PC-9 (cell line): ENCODE measurements around the gene TEX38. TPM values are rescaled to one million over a fixed set of nuclear protein-coding genes. Genes with fewer than 3 reads are reported as not detected.

Source experiments
- BruUV-seq: library from RNA; stranded (reverse); fragments of 400-500 nt; replicated peaks from 2 replicates; lab custom pipeline; 2021; lab: Mats Ljungman, UMichigan
- CTCF ChIA-PET: fragments of 300-600 bp; sonication (Branson Sonifier 250); formaldehyde crosslinking; loops from one replicate; lab custom pipeline; 2022; ENCODE audit warnings: antibody characterized with exemption; lab: Charles Lee
- POLR2A ChIA-PET: fragments of 300-600 bp; sonication (Branson Sonifier 250); formaldehyde crosslinking; loops from one replicate; lab custom pipeline; 2022; ENCODE audit warnings: antibody characterized with exemption; ENCODE audit not compliant: unreplicated experiment; lab: Charles Lee
- DNase-seq, 2 experiments: peaks; one replicate each; pipeline versions ENCODE4 v3.0.0 to v3.0.0-alpha.2; 2015 to 2022; ENCODE audit warnings: mixed read lengths in 1 of 2
- H2AFZ ChIP-seq: fragments of 200-600 bp; sonication (generic); 2 replicates; pipeline ENCODE4 v1.8.1; 2017; ENCODE audit warnings: antibody characterized with exemption
- H3F3A ChIP-seq: fragments of 200-600 bp; sonication (generic); 2 replicates; pipeline ENCODE4 v1.8.1; 2017; ENCODE audit warnings: antibody characterized with exemption, mild to moderate bottlenecking, low read depth; ENCODE audit not compliant: insufficient read depth
- H3K27ac ChIP-seq: fragments of 200-600 bp; sonication (generic); 2 replicates; pipeline ENCODE4 v1.6.1; 2016; ENCODE audit warnings: mixed run types
- H3K27me3 ChIP-seq: fragments of 200-600 bp; sonication (generic); 2 replicates; pipeline ENCODE4 v1.6.1; 2016; ENCODE audit warnings: low read depth, mixed run types; ENCODE audit not compliant: insufficient read depth
- H3K36me3 ChIP-seq: fragments of 200-600 bp; sonication (generic); 2 replicates; pipeline ENCODE4 v1.6.1; 2016; ENCODE audit warnings: low read depth, mixed run types
- H3K4me1 ChIP-seq: fragments of 200-600 bp; sonication (generic); replicated peaks from 2 replicates; pipeline ENCODE4 v1.6.1; 2016; ENCODE audit warnings: mixed run types; ENCODE audit not compliant: insufficient read depth
- H3K4me2 ChIP-seq: fragments of 200-600 bp; sonication (generic); 2 replicates; pipeline ENCODE4 v1.6.1; 2017; ENCODE audit warnings: mixed run types
- H3K4me3 ChIP-seq: fragments of 200-600 bp; sonication (generic); 2 replicates; pipeline ENCODE4 v1.6.1; 2016; ENCODE audit warnings: mixed run types
- H3K79me2 ChIP-seq: fragments of 200-600 bp; sonication (generic); 2 replicates; pipeline ENCODE4 v1.6.1; 2017; ENCODE audit warnings: low read depth, mixed run types
- H3K9me2 ChIP-seq: fragments of 200-600 bp; sonication (generic); 2 replicates; pipeline ENCODE4 v1.8.1; 2017; ENCODE audit warnings: mild to moderate bottlenecking; ENCODE audit not compliant: insufficient read depth
- H3K9me3 ChIP-seq: fragments of 200-600 bp; sonication (generic); 2 replicates; pipeline ENCODE4 v1.8.1; 2016; ENCODE audit warnings: low read depth; ENCODE audit not compliant: insufficient read depth
- H4K20me1 ChIP-seq: fragments of 200-600 bp; sonication (generic); 2 replicates; pipeline ENCODE4 v1.8.1; 2017; ENCODE audit not compliant: insufficient read depth
- CTCF ChIP-seq: fragments of 200-600 bp; sonication (generic); conservative IDR thresholded peaks from 2 replicates; pipeline ENCODE4 v1.6.1; 2017; ENCODE audit warnings: mixed run types, antibody characterized with exemption, mild to moderate bottlenecking, moderate library complexity
- EZH2 ChIP-seq: fragments of 200-600 bp; sonication (generic); IDR thresholded peaks from 2 replicates; pipeline ENCODE4 v1.8.0; 2017; ENCODE audit warnings: antibody characterized with exemption, low read depth
- intact Hi-C: fragments of 100-400 bp; cut with micrococcal nuclease; formaldehyde crosslinking; loops from one replicate; pipeline ENCODE4 v1.10.0; 2022; ENCODE audit not compliant: unreplicated experiment
- total RNA-seq: library from RNA; stranded (reverse); gene quantifications from 2 replicates; pipeline ENCODE4 v1.2.3, GENCODE V29; 2021

TEX38 gene
- total RNA-seq, 1 experiment from 2014 or later: not detected

GRCh38 chr1:46667782-46668760 is 3.6 kb upstream of the TEX38 start, which contains the start of gene ATPAF1:
Gene ATPAF1 (minus strand): TSS chr1:46668364. CDS start chr1:46668322, 42 bp downstream.
- no peaks in the 10 kb centered on the region for H3K27me3 ChIP-seq
- peak within 1 kb of the TSS; percentile 80 for H2AFZ ChIP-seq
- BruUV-seq: no TSS peak
- H3K4me1 ChIP-seq: peaks cover 10% of the 10 kb centered on the region; the same call in 1 of the 2 replicates
- no peaks in the 10 kb centered on the region for H3K9me2 ChIP-seq
- DNase-seq: peak in 1 of 2 experiments; percentile 60
- POLR2A ChIA-PET: interaction anchor here (0.6 kb wide), 3 partner anchors 11 to 365 kb away, joined by 3 to 10 read pairs (median 6); no protein-coding TSS in a partner anchor
- H3F3A ChIP-seq: peaks cover 12% of the 10 kb centered on the region
- intact Hi-C loops: loop anchor here (5.0 kb wide), 1 partner anchor 66 kb away; the partner anchor contains the start of gene MKNK1
- no peaks in the 10 kb centered on the region for H3K36me3 ChIP-seq
- no peak for TF ChIP-seq CTCF
- no peak for TF ChIP-seq EZH2
- CTCF ChIA-PET: interaction anchor here (0.6 to 1.2 kb wide), 3 partner anchors 25 to 137 kb away, joined by 4 to 14 read pairs (median 9); no protein-coding TSS in a partner anchor
- H4K20me1 ChIP-seq: no peaks in the 10 kb centered on the region
- H3K79me2 ChIP-seq: peaks cover 20% of the 10 kb centered on the region
- H3K4me2 ChIP-seq: peak within 1 kb of the TSS; percentile 82
- H3K9me3 ChIP-seq: no peaks in the 10 kb centered on the region
- no peak within 1 kb of the TSS for H3K27ac ChIP-seq
- peak within 1 kb of the TSS; percentile 69 for H3K4me3 ChIP-seq

GRCh38 chr1:46670134-46670533 is 1.5 kb upstream of the TEX38 start:
- no peak overlapping the region for H3K27ac ChIP-seq
- no peak overlapping the region for H3K4me2 ChIP-seq
- H3K4me1 ChIP-seq: peaks cover 10% of the 10 kb centered on the region; the same call in 1 of the 2 replicates
- DNase-seq: no peak
- H3K9me3 ChIP-seq: no peaks in the 10 kb centered on the region
- intact Hi-C loops: no loop called here
- H3K4me3 ChIP-seq: no peak overlapping the region
- peaks cover 20% of the 10 kb centered on the region for H3K79me2 ChIP-seq
- no TSS peak for BruUV-seq
- no peaks in the 10 kb centered on the region for H3K27me3 ChIP-seq
- H3K36me3 ChIP-seq: no peaks in the 10 kb centered on the region
- no peaks in the 10 kb centered on the region for H4K20me1 ChIP-seq
- CTCF ChIA-PET: no interaction called here
- no peak overlapping the region for H2AFZ ChIP-seq
- TF ChIP-seq CTCF (no peak), EZH2 (no peak)
- POLR2A ChIA-PET: no interaction called here
- H3F3A ChIP-seq: peaks cover 12% of the 10 kb centered on the region
- H3K9me2 ChIP-seq: no peaks in the 10 kb centered on the region

- ChIA-PET CTCF (no interaction called here), POLR2A (interaction anchor here (0.9 kb wide), 1 partner anchor 47 kb away, joined by 4 read pairs; no protein-coding TSS in a partner anchor)
- H3K4me2 ChIP-seq: no peak overlapping the region
- H3F3A ChIP-seq: peaks cover 19% of the 10 kb centered on the region
- H3K4me1 ChIP-seq: no peaks in the 10 kb centered on the region
- no TSS peak for BruUV-seq
- no peak for DNase-seq
- no peak overlapping the region for H2AFZ ChIP-seq
- H3K9me3 ChIP-seq: no peaks in the 10 kb centered on the region
- H3K27me3 ChIP-seq: no peaks in the 10 kb centered on the region
- H3K4me3 ChIP-seq: no peak overlapping the region
- no peaks in the 10 kb centered on the region for H4K20me1 ChIP-seq
- peaks cover 9% of the 10 kb centered on the region for H3K36me3 ChIP-seq
- intact Hi-C loops: no loop called here
- TF ChIP-seq CTCF (no peak), EZH2 (no peak)
- no peak overlapping the region for H3K27ac ChIP-seq
- H3K79me2 ChIP-seq: no peaks in the 10 kb centered on the region
- H3K9me2 ChIP-seq: no peaks in the 10 kb centered on the region
These were observed 1.0 kb downstream of the TEX38 start for GRCh38 chr1:46672696-46673095.
